OCI-M2 (cell line): Measurements from ENCODE around the gene PRR19.
A peak's percentile ranks its signal among the peaks of the same experiment; 100 is the strongest.

Source experiments
- DNase-seq: peaks from one replicate; lab custom pipeline; 2025; ENCODE audit not compliant: unreplicated experiment; lab: John Stamatoyannopoulos, UW

PRR19 gene

GRCh38 chr19:42270346-42271044, 31.4 kb upstream of the PRR19 start:
- DNase-seq = no peak

GRCh38 chr19:42271045-42271419, 30.9 kb upstream of the PRR19 start:
- DNase-seq = no peak

GRCh38 chr19:42271861-42272534, 29.9 kb upstream of the PRR19 start:
- DNase-seq = no peak

GRCh38 chr19:42272535-42272897, 29.4 kb upstream of the PRR19 start:
- DNase-seq = no peak

- DNase-seq = no peak
These were observed 28.9 kb upstream of the PRR19 start for GRCh38 chr19:42272989-42273406.

- no peak for DNase-seq
These were observed 28.4 kb upstream of the PRR19 start for GRCh38 chr19:42273407-42274064.

- DNase-seq = no peak
These were observed 27.8 kb upstream of the PRR19 start for GRCh38 chr19:42274065-42274682.

GRCh38 chr19:42275103-42275502, 26.8 kb upstream of the PRR19 start:
- DNase-seq = no peak

GRCh38 chr19:42275517-42275916, 26.4 kb upstream of the PRR19 start:
- DNase-seq = no peak

- DNase-seq = no peak
These were observed 25.6 kb upstream of the PRR19 start for GRCh38 chr19:42276284-42276683.

GRCh38 chr19:42276821-42277220, 25.1 kb upstream of the PRR19 start:
- DNase-seq = no peak

- no peak for DNase-seq
These were observed 24.0 kb upstream of the PRR19 start for GRCh38 chr19:42277821-42278451.

GRCh38 chr19:42278452-42279154, 23.3 kb upstream of the PRR19 start:
- DNase-seq = no peak

GRCh38 chr19:42279155-42279901, 22.6 kb upstream of the PRR19 start:
- DNase-seq = no peak

- peak; percentile 56 for DNase-seq
These were observed 21.8 kb upstream of the PRR19 start for GRCh38 chr19:42279902-42280814.

GRCh38 chr19:42280815-42281145, 21.2 kb upstream of the PRR19 start:
- DNase-seq = no peak

- no peak for DNase-seq
These were observed 20.6 kb upstream of the PRR19 start for GRCh38 chr19:42281146-42281826.
